ENCODE data around the gene BBS9.
A peak's percentile ranks its signal among the peaks of the same experiment; 100 is the strongest.

BBS9 gene

GRCh38 chr7:33452805-33453502, 323.6 kb downstream of the BBS9 start:
- DNase-seq, result no peak
- Histone ChIP-seq H3K27me3 (no peaks in the 10 kb centered on the region), H3K36me3 (no peaks in the 10 kb centered on the region), H3K9me3 (peaks cover 0 to 3% (median 0%) of the 10 kb centered on the region in 3 donors), H3K4me3 (no peak overlapping the region), H3K4me1 (no peaks in the 10 kb centered on the region), H3K27ac (no peak overlapping the region)
- TF ChIP-seq CTCF (IDR thresholded peaks at IDR 0.05), result no peak
- intact Hi-C loops (cut with DNase I; ENCODE audit: low total_unique reads), result no loop called here

GRCh38 chr7:33457039-33457438, 327.7 kb downstream of the BBS9 start:
- no peaks in the 10 kb centered on the region for H3K9me3 ChIP-seq
- no peaks in the 10 kb centered on the region for H3K27me3 ChIP-seq
- intact Hi-C loops (cut with DNase I; ENCODE audit: low total_unique reads), result no loop called here
- H3K27ac ChIP-seq, result no peak overlapping the region
- TF ChIP-seq CTCF (IDR thresholded peaks at IDR 0.05), result no peak
- H3K36me3 ChIP-seq, result no peaks in the 10 kb centered on the region
- H3K4me3 ChIP-seq, result no peak overlapping the region
- no peaks in the 10 kb centered on the region for H3K4me1 ChIP-seq
- DNase-seq, result no peak

DNA sequence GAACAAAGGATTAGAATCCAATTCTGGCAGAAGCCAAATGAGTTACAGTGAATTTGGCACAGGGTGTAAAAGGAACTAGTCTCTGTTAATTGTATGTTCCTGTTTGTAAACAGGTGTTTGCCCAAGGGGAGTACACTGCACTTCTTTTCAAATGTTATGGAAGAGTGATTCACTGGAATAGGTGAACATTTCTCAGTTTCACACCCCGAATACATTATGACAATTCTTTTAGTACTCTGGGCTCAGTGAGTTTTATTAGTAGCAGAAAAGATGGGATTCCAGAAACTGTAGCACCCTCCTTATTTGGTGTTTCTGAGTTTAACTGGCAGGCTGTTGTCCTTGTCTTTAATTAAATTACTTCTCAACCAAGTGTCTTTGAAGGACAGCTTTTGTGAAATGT, 329.2 kb downstream of the BBS9 start:
- TF ChIP-seq CTCF (IDR thresholded peaks at IDR 0.05), result no peak
- Histone ChIP-seq H3K4me1 (no peaks in the 10 kb centered on the region), H3K27me3 (no peaks in the 10 kb centered on the region), H3K9me3 (no peaks in the 10 kb centered on the region), H3K27ac (no peak overlapping the region), H3K4me3 (no peak overlapping the region), H3K36me3 (no peaks in the 10 kb centered on the region)
- intact Hi-C loops (cut with DNase I; ENCODE audit: low total_unique reads), result no loop called here
- no peak for DNase-seq

GRCh38 chr7:33459340-33459751, 330.0 kb downstream of the BBS9 start:
- intact Hi-C loops (cut with DNase I; ENCODE audit: low total_unique reads), result no loop called here
- DNase-seq, result no peak
- Histone ChIP-seq H3K4me1 (no peaks in the 10 kb centered on the region), H3K9me3 (no peaks in the 10 kb centered on the region), H3K27me3 (no peaks in the 10 kb centered on the region), H3K4me3 (no peak overlapping the region), H3K27ac (no peak overlapping the region), H3K36me3 (no peaks in the 10 kb centered on the region)
- peak; percentile 26 to 36 for TF ChIP-seq CTCF (IDR thresholded peaks at IDR 0.05)

DNA sequence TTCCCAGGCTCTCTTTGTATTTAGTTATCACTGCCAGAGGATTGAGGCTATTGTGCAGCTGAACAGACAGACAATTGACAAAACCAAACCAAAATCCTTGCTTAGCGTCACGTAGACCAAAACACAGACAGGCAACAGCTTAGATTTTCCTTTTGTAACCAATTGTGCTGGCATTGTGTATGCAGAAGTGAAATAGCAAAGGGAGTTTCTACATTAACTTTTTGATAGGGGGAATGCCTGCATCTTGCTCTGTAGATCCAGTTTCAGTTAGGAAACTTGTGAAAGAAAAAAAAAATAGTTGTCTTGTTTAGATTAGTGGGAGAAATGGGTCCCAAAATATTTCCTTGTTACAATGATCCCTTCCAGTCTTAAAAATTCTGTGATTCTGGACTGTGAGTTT, 333.8 kb downstream of the BBS9 start:
- H3K36me3 ChIP-seq, result no peaks in the 10 kb centered on the region
- no peak overlapping the region for H3K27ac ChIP-seq
- no peaks in the 10 kb centered on the region for H3K27me3 ChIP-seq
- intact Hi-C loops (cut with DNase I; ENCODE audit: low total_unique reads), result no loop called here
- H3K4me3 ChIP-seq, result no peak overlapping the region
- DNase-seq, result no peak
- no peaks in the 10 kb centered on the region for H3K9me3 ChIP-seq
- H3K4me1 ChIP-seq, result no peaks in the 10 kb centered on the region
- TF ChIP-seq CTCF (IDR thresholded peaks at IDR 0.05), result no peak

GRCh38 chr7:33466203-33466602, 336.8 kb downstream of the BBS9 start:
- no peak overlapping the region for H3K4me3 ChIP-seq
- DNase-seq, result no peak
- no peak overlapping the region for H3K27ac ChIP-seq
- TF ChIP-seq CTCF (IDR thresholded peaks at IDR 0.05), result no peak
- H3K4me1 ChIP-seq, result no peaks in the 10 kb centered on the region
- no peaks in the 10 kb centered on the region for H3K9me3 ChIP-seq
- intact Hi-C loops (cut with DNase I; ENCODE audit: low total_unique reads), result no loop called here
- no peaks in the 10 kb centered on the region for H3K27me3 ChIP-seq
- no peaks in the 10 kb centered on the region for H3K36me3 ChIP-seq
